ENCODE data around the gene NASP. TPM values are rescaled to one million over a fixed set of nuclear protein-coding genes. Genes with fewer than 3 reads are reported as not detected.

Gene NASP
- total RNA-seq, 1 experiment from 2014 or later, result 535 TPM

GRCh38 chr1:45584351-45585109 is 689 bp downstream of the NASP start (continued):
- TF ChIP-seq AFF4 (CRISPR knock-in tag; IDR thresholded peaks at IDR 0.05; ENCODE audit: borderline replicate concordance) (peak; percentile 42; the same call in 1 of the 2 replicates), CBFB (CRISPR knock-in tag; IDR thresholded peaks at IDR 0.05; ENCODE audit: low read depth) (no peak), NR2C2 (CRISPR knock-in tag; IDR thresholded peaks at IDR 0.05) (no peak), PRRX2 (CRISPR knock-in tag; IDR thresholded peaks at IDR 0.05) (no peak), KAT7 (CRISPR knock-in tag; IDR thresholded peaks at IDR 0.05; ENCODE audit: borderline replicate concordance) (no peak), JUN (CRISPR knock-in tag; IDR thresholded peaks at IDR 0.05) (no peak; the same call in 1 of the 2 replicates), GRHL2 (CRISPR knock-in tag; IDR thresholded peaks at IDR 0.05; ENCODE audit: insufficient replicate concordance, severe bottlenecking) (no peak), ZNF425 (CRISPR knock-in tag; conservative IDR thresholded peaks at IDR 0.05) (no peak), ATF6 (CRISPR knock-in tag; IDR thresholded peaks at IDR 0.05) (no peak), ATF3 (CRISPR knock-in tag; conservative IDR thresholded peaks at IDR 0.05) (no peak), ZNF121 (CRISPR knock-in tag; IDR thresholded peaks at IDR 0.05) (no peak), NFE2L1 (CRISPR knock-in tag; IDR thresholded peaks at IDR 0.05) (no peak; the same call in 1 of the 2 replicates), SMAD4 (CRISPR knock-in tag; IDR thresholded peaks at IDR 0.05) (no peak), ZNF423 (CRISPR knock-in tag; IDR thresholded peaks at IDR 0.05) (no peak), USF1 (CRISPR knock-in tag; IDR thresholded peaks at IDR 0.05) (no peak; the same call in 1 of the 2 replicates), ZBTB21 (CRISPR knock-in tag; IDR thresholded peaks at IDR 0.05; ENCODE audit: borderline replicate concordance) (no peak), FOXK1 (CRISPR knock-in tag; IDR thresholded peaks at IDR 0.05) (no peak; the same call in 1 of the 2 replicates), ATF2 (CRISPR knock-in tag; IDR thresholded peaks at IDR 0.05; ENCODE audit: borderline replicate concordance, low read depth) (no peak), SP1 (CRISPR knock-in tag; conservative IDR thresholded peaks at IDR 0.05) (peak; percentile 60), SMAD3 (CRISPR knock-in tag; IDR thresholded peaks at IDR 0.05; ENCODE audit: borderline replicate concordance) (peak; percentile 65; the same call in 1 of the 2 replicates), CREB1 (CRISPR knock-in tag; IDR thresholded peaks at IDR 0.05) (0 out of 2 replicates have a peak, but pooled peaks have one; percentile 47), ZNF416 (CRISPR knock-in tag; IDR thresholded peaks at IDR 0.05) (0 out of 2 replicates have a peak, but pooled peaks have one; percentile 27), ELF4 (CRISPR knock-in tag; IDR thresholded peaks at IDR 0.05; ENCODE audit: low read depth) (no peak)
- TF ChIP-seq, protein P1, sequence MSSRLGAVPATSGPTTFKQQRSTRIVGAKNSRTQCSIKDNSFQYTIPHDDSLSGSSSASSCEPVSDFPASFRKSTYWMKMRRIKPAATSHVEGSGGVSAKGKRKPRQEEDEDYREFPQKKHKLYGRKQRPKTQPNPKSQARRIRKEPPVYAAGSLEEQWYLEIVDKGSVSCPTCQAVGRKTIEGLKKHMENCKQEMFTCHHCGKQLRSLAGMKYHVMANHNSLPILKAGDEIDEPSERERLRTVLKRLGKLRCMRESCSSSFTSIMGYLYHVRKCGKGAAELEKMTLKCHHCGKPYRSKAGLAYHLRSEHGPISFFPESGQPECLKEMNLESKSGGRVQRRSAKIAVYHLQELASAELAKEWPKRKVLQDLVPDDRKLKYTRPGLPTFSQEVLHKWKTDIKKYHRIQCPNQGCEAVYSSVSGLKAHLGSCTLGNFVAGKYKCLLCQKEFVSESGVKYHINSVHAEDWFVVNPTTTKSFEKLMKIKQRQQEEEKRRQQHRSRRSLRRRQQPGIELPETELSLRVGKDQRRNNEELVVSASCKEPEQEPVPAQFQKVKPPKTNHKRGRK (CRISPR knock-in tag; IDR thresholded peaks at IDR 0.05; ENCODE audit: borderline replicate concordance), result no peak
- TF ChIP-seq, protein P2, sequence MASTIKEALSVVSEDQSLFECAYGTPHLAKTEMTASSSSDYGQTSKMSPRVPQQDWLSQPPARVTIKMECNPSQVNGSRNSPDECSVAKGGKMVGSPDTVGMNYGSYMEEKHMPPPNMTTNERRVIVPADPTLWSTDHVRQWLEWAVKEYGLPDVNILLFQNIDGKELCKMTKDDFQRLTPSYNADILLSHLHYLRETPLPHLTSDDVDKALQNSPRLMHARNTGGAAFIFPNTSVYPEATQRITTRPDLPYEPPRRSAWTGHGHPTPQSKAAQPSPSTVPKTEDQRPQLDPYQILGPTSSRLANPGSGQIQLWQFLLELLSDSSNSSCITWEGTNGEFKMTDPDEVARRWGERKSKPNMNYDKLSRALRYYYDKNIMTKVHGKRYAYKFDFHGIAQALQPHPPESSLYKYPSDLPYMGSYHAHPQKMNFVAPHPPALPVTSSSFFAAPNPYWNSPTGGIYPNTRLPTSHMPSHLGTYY (CRISPR knock-in tag; IDR thresholded peaks at IDR 0.05), result 0 out of 2 replicates have a peak, but pooled peaks have one; percentile 9

Measured in WTC11 (cell line).